HepG2 (cell line): ENCODE data around the gene PSMB8. TPM values are rescaled to one million over a fixed set of nuclear protein-coding genes. Genes with fewer than 3 reads are reported as not detected.
A peak's percentile ranks its signal among the peaks of the same experiment; 100 is the strongest.

Experiments used
- AGO2 ChIP-seq: fragments of 200-400 bp; formaldehyde crosslinking; optimal IDR thresholded peaks from 2 replicates; pipeline ENCODE3; 2017; ENCODE audit warnings: mild to moderate bottlenecking, low read depth, low read length, moderate library complexity
- BORCS8-MEF2B ChIP-seq: sonication (generic); formaldehyde crosslinking; IDR thresholded peaks from 2 replicates; pipeline ENCODE4 v1.8.0; 2022; ENCODE audit warnings: mild to moderate bottlenecking, missing genetic modification reagents
- BRCA1 ChIP-seq: sonication (generic); formaldehyde crosslinking; IDR thresholded peaks from 2 replicates; pipeline ENCODE4 v1.4.0; 2020; ENCODE audit warnings: missing genetic modification reagents
- EHMT2 ChIP-seq: fragments of 200-600 bp; sonication (generic); IDR thresholded peaks from 2 replicates; pipeline ENCODE4 v1.7.0; 2017; ENCODE audit warnings: antibody characterized with exemption, low read depth, low read length, borderline replicate concordance
- EZH2 ChIP-seq: conservative IDR thresholded peaks from 2 replicates; pipeline ENCODE4 v1.6.1; 2012; ENCODE audit warnings: mild to moderate bottlenecking, low read depth, low read length, moderate library complexity
- FOSL1 ChIP-seq: sonication (generic); formaldehyde crosslinking; IDR thresholded peaks from 2 replicates; pipeline ENCODE4 v1.9.0; 2021; ENCODE audit warnings: missing genetic modification reagents, borderline replicate concordance
- FOXK1 ChIP-seq: sonication (generic); formaldehyde crosslinking; IDR thresholded peaks from 2 replicates; pipeline ENCODE4 v1.4.0; 2020; ENCODE audit warnings: low read depth, missing genetic modification reagents, borderline replicate concordance
- FUBP1 ChIP-seq: sonication (generic); formaldehyde crosslinking; IDR thresholded peaks from 2 replicates; pipeline ENCODE4 v1.5.1; 2020; ENCODE audit warnings: missing genetic modification reagents, mild to moderate bottlenecking, borderline replicate concordance
- HINFP ChIP-seq: sonication (generic); formaldehyde crosslinking; IDR thresholded peaks from 2 replicates; pipeline ENCODE4 v1.4.0; 2020; ENCODE audit warnings: low read depth, mild to moderate bottlenecking, missing genetic modification reagents
- MEIS2 ChIP-seq: sonication (generic); formaldehyde crosslinking; IDR thresholded peaks from 2 replicates; pipeline ENCODE4 v1.9.0; 2021; ENCODE audit warnings: mild to moderate bottlenecking, missing genetic modification reagents
- SRSF9 ChIP-seq: fragments of 200-400 bp; formaldehyde crosslinking; IDR thresholded peaks from 2 replicates; pipeline ENCODE4 v1.6.1; 2018; ENCODE audit warnings: borderline replicate concordance, mild to moderate bottlenecking, low read depth, low read length; ENCODE audit not compliant: insufficient read depth, poor library complexity, severe bottlenecking
- SRY ChIP-seq: sonication (generic); formaldehyde crosslinking; IDR thresholded peaks from 2 replicates; pipeline ENCODE4 v1.8.0; 2022; ENCODE audit warnings: mild to moderate bottlenecking, missing genetic modification reagents
- TARDBP ChIP-seq: sonication (generic); formaldehyde crosslinking; IDR thresholded peaks from 2 replicates; pipeline ENCODE4 v1.8.0; 2022; ENCODE audit warnings: mild to moderate bottlenecking, missing genetic modification reagents
- TRIM22 ChIP-seq: fragments of 450-650 bp; IDR thresholded peaks from 2 replicates; pipeline ENCODE4 v1.6.1; 2017
- ZNF260 ChIP-seq: sonication (generic); formaldehyde crosslinking; IDR thresholded peaks from 2 replicates; pipeline ENCODE4 v1.4.0; 2020; ENCODE audit warnings: missing genetic modification reagents, low read depth, mild to moderate bottlenecking, borderline replicate concordance
- ZNF280D ChIP-seq: sonication (generic); formaldehyde crosslinking; IDR thresholded peaks from 2 replicates; pipeline ENCODE4 v1.5.1; 2020; ENCODE audit warnings: mild to moderate bottlenecking, missing genetic modification reagents
- ZNF329 ChIP-seq: sonication (generic); formaldehyde crosslinking; IDR thresholded peaks from 2 replicates; pipeline ENCODE4 v1.9.0; 2021; ENCODE audit warnings: low read depth, mild to moderate bottlenecking, missing genetic modification reagents
- ZNF496 ChIP-seq: sonication (generic); formaldehyde crosslinking; IDR thresholded peaks from 2 replicates; pipeline ENCODE4 v1.8.1; 2023; ENCODE audit warnings: mild to moderate bottlenecking, moderate library complexity, missing genetic modification reagents; ENCODE audit not compliant: insufficient replicate concordance
- ZNF670 ChIP-seq: sonication (generic); formaldehyde crosslinking; IDR thresholded peaks from 2 replicates; pipeline ENCODE4 v1.8.0; 2022; ENCODE audit warnings: mild to moderate bottlenecking, missing genetic modification reagents, borderline replicate concordance
- polyA plus RNA-seq, 8 experiments: library from polyadenylated mRNA; depleted of rRNA in 3 of 8; stranded (reverse) in 7 of 8; unstranded in 1 of 8; fragments of >200 nt; fragmentation: Illumina TruSeq in 4 of 8; extraction: Trizol in 4 of 8; gene quantifications; 2 replicates each; pipeline versions ENCODE4 v1.2.1 to v1.2.3, GENCODE V29; 2011 to 2016; ENCODE audit warnings: low read depth in 4 of 8, missing spikeins in 1 of 8, mixed read lengths in 1 of 8; ENCODE audit not compliant: insufficient read depth in 1 of 8
- total RNA-seq, 5 experiments: library from RNA; depleted of rRNA; stranded (reverse); fragments of >200 nt; fragmentation: Illumina TruSeq; extraction: Trizol; gene quantifications; 2 replicates each; pipeline ENCODE4 v1.2.3, GENCODE V29; 2016; ENCODE audit warnings: low read depth in 1 of 5
- TF ChIP-seq, protein P1 (sequence below): sonication (generic); formaldehyde crosslinking; IDR thresholded peaks from 2 replicates; pipeline ENCODE4 v1.8.1; 2023; ENCODE audit warnings: mild to moderate bottlenecking, missing genetic modification reagents, borderline replicate concordance

PSMB8 gene
- total and polyA plus RNA-seq, 2 of the 13 experiments (the other 11 are each of a cell fraction or from before 2014, with no cell fraction given) = 30.7 to 64.7 TPM

DNA sequence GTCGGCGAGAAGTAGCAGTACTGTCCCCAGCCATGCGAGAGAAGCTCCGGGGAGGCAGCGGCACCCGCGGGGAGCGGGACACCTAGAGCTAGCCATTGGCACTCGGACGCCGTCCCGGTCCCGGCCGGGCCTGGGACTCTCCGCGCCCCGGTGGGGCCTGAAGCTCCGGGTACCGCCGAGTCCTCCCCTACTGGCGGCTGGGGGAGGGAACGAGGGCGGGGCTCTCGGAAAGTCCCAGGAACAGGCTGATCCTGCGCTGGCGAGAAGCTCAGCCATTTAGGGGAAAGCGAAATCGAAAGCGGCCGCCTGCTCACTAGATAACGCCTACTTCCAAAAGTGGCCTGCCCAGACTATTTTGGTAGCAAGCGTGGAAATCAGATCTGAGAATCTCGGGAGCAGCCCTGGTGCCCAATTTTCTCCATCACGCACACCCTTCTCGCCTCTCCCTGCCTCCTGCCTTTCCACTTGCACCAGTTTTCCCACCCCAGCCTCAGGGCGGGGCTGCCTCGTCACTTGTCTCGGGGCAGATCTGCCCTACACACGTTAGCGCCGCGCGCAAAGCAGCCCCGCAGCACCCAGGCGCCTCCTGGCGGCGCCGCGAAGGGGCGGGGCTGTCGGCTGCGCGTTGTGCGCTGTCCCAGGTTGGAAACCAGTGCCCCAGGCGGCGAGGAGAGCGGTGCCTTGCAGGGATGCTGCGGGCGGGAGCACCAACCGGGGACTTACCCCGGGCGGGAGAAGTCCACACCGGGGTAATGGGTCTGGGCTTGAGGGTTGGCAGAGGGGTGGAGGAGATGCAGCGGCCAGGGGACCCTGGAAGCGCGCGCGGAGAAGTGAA, 9.9 kb upstream of the PSMB8 start, which contains the start of the genes PSMB9 and TAP1 (continued):
- TF ChIP-seq AGO2 = peak; percentile 64
- TF ChIP-seq, protein P1, sequence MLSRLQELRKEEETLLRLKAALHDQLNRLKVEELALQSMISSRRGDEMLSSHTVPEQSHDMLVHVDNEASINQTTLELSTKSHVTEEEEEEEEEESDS (CRISPR knock-in tag) = peak; percentile 74; the same call in 1 of the 2 replicates
- TF ChIP-seq FUBP1 (CRISPR knock-in tag) = no peak
- no peak for TF ChIP-seq TRIM22
- no peak for TF ChIP-seq FOXK1 (CRISPR knock-in tag)
- no peak for TF ChIP-seq EHMT2
- TF ChIP-seq ZNF670 (CRISPR knock-in tag) = no peak
- TF ChIP-seq BORCS8-MEF2B = peak; percentile 73
- TF ChIP-seq ZNF329 (CRISPR knock-in tag) = no peak; the same call in 1 of the 2 replicates
- no peak for TF ChIP-seq EZH2
- no peak for TF ChIP-seq SRY (CRISPR knock-in tag)
- TF ChIP-seq FOSL1 (CRISPR knock-in tag) = no peak
- no peak for TF ChIP-seq ZNF260 (CRISPR knock-in tag)
- TF ChIP-seq ZNF280D (CRISPR knock-in tag) = no peak
- peak; percentile 55; the same call in 1 of the 2 replicates for TF ChIP-seq MEIS2 (CRISPR knock-in tag)
- no peak; the same call in 1 of the 2 replicates for TF ChIP-seq HINFP
- TF ChIP-seq SRSF9 = no peak
- peak; percentile 93 for TF ChIP-seq TARDBP (CRISPR knock-in tag)
- 0 out of 2 replicates have a peak, but pooled peaks have one; percentile 37 for TF ChIP-seq BRCA1 (CRISPR knock-in tag)
- TF ChIP-seq ZNF496 (CRISPR knock-in tag) = no peak
